Left ventricle myocardium inferior (tissue), 1 donor: ENCODE data around the gene THPO. TPM values are rescaled to one million over a fixed set of nuclear protein-coding genes. Genes with fewer than 3 reads are reported as not detected.

ENCODE experiments used
- DNase-seq: peaks from one replicate; pipeline ENCODE4 v3.0.0-alpha.2; 2020
- H3K27ac ChIP-seq: fragments of 200-600 bp; replicated peaks from 2 replicates; pipeline ENCODE4 v1.8.0; 2021
- H3K27me3 ChIP-seq: fragments of 200-600 bp; 2 replicates; pipeline ENCODE4 v1.8.0; 2021; ENCODE audit warnings: low read depth
- H3K36me3 ChIP-seq: fragments of 200-600 bp; 2 replicates; pipeline ENCODE4 v1.8.0; 2021
- H3K4me1 ChIP-seq: fragments of 200-600 bp; 2 replicates; pipeline ENCODE4 v1.8.0; 2021
- H3K4me3 ChIP-seq: fragments of 200-600 bp; 2 replicates; pipeline ENCODE4 v1.8.0; 2021; ENCODE audit warnings: mild to moderate bottlenecking, moderate library complexity
- H3K9me3 ChIP-seq: fragments of 200-600 bp; replicated peaks from 2 replicates; pipeline ENCODE4 v1.8.0; 2021
- CTCF ChIP-seq: fragments of 200-600 bp; IDR thresholded peaks from 2 replicates; pipeline ENCODE4 v1.8.0; 2021; ENCODE audit warnings: antibody characterized with exemption, mild to moderate bottlenecking, borderline replicate concordance
- intact Hi-C: fragments of 100-400 bp; cut with micrococcal nuclease; formaldehyde crosslinking; loops from one replicate; pipeline ENCODE4 v1.11.0; 2022
- total RNA-seq: library from RNA; stranded (reverse); fragmentation: NEBNext Ultra II Directional; extraction: Animal tissue kit (Norgen Biotek cat#: 25700); gene quantifications from one replicate; pipeline ENCODE4 v1.2.1, GENCODE V29; 2021
- donor health status: DM: no; HTN: yes; CAD: no; lungs with severe emphysema.

The THPO gene
- total RNA-seq, 1 donor from 2014 or later: 0.11 TPM

GRCh38 chr3:184379358-184380184 lies 1.6 kb upstream of the THPO start, which contains the start of gene CHRD:
TSS of gene CHRD (plus strand) at chr3:184380054. CDS start at chr3:184380319, 265 bp downstream.
- Histone ChIP-seq H3K4me1 (peaks cover 39% of the 10 kb centered on the region), H3K36me3 (no peaks in the 10 kb centered on the region), H3K4me3 (peak within 1 kb of the TSS; percentile 69), H3K27me3 (peaks cover 92% of the 10 kb centered on the region), H3K27ac (peak within 1 kb of the TSS; percentile 78), H3K9me3 (no peaks in the 10 kb centered on the region)
- TF ChIP-seq CTCF: no peak
- DNase-seq: peak; percentile 58
- intact Hi-C loops: no loop called here

GRCh38 chr3:184378651-184379357 lies 797 bp upstream of the THPO start:
- Histone ChIP-seq H3K27me3 (peaks cover 94% of the 10 kb centered on the region), H3K9me3 (no peaks in the 10 kb centered on the region), H3K4me3 (peak overlapping the region; percentile 69), H3K27ac (peak overlapping the region; percentile 78), H3K4me1 (peaks cover 39% of the 10 kb centered on the region), H3K36me3 (no peaks in the 10 kb centered on the region)
- no peak for DNase-seq
- intact Hi-C loops: no loop called here
- no peak for TF ChIP-seq CTCF

GRCh38 chr3:184377374-184377773 lies 633 bp downstream of the THPO start:
- intact Hi-C loops: no loop called here
- no peak overlapping the region for H3K4me3 ChIP-seq
- peaks cover 83% of the 10 kb centered on the region for H3K27me3 ChIP-seq
- DNase-seq: no peak
- H3K4me1 ChIP-seq: peaks cover 39% of the 10 kb centered on the region
- H3K36me3 ChIP-seq: no peaks in the 10 kb centered on the region
- no peaks in the 10 kb centered on the region for H3K9me3 ChIP-seq
- H3K27ac ChIP-seq: peak overlapping the region; percentile 78
- TF ChIP-seq CTCF: no peak

- no peaks in the 10 kb centered on the region for H3K36me3 ChIP-seq
- peaks cover 69% of the 10 kb centered on the region for H3K27me3 ChIP-seq
Measured at GRCh38 chr3:184375747-184376461, 2.1 kb downstream of the THPO start.

More at GRCh38 chr3:184375747-184376461, 2.1 kb downstream of the THPO start:
- Histone ChIP-seq H3K4me1 (peaks cover 35% of the 10 kb centered on the region), H3K9me3 (no peaks in the 10 kb centered on the region), H3K4me3 (no peak overlapping the region), H3K27ac (no peak overlapping the region)
- TF ChIP-seq CTCF: no peak
- intact Hi-C loops: no loop called here
- DNase-seq: no peak
